CD4-positive, alpha-beta T cell treated with Interleukin-17A for 4 hours (primary cell): Measurements from ENCODE around the gene KATNB1.
"Not testable (repeated sequence)": the region's sequence is repeated elsewhere in the genome, so short reads cannot be mapped to it uniquely, and the experiment has no call there.

Experiments
- DNase-seq: peaks from one replicate; pipeline ENCODE4 v3.0.0-alpha.2; 2020; ENCODE audit warnings: mixed read lengths

Gene KATNB1

GRCh38 chr16:57727610-57728009 lies 8.0 kb upstream of the KATNB1 start:
- no peak for DNase-seq

DNA sequence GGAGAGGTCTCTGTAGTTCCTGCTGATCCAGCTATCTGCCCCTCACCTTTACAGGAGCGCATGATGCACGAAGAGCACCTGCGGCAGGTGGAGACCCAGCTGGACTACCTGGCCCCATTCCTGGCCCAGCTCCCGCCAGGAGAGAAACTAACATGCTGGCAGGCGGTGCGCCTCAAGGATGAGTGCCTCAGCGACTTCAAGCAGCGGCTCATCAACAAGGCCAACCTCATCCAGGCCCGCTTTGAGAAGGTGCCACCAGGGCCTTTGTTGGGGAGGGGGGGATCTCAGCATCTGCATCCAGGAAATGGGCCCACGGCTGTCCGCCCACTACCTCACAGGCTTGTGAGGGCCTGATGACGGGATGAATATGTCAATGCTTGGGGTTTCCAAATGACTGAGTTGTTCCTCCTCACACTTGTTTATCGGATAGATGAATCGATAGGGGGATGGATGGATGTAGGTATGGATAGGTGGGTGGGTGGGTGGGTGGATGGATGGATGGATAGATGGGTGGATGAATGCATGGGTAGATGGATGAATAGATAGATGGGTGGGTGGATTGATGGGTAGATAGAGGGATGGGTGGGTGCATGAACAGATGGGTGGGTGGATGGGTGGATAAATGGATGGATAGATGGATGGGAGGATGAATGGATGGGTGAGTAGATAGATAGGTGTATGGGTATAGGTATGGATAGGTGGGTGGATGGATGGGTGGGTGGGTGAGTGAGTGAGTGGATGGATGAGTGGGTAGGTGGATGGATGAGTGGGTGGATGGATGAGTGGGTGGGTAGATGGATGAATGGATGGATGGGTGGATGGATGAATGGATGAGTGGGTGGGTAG lies 7.0 kb upstream of the KATNB1 start:
- no peak for DNase-seq

DNA sequence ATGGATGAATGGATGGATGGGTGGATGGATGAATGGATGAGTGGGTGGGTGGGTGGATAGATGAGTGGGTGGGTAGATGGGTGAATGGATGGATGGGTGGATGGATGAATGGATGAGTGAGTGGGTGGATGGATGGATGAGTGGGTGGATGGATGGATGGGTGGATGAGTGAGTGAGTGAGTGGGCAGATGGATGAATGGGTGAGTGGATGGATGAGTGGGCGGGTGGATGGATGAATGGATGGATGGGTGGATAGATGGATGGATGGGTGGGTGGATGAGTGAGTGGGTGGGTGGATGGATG lies 6.4 kb upstream of the KATNB1 start:
- DNase-seq: no peak

GRCh38 chr16:57729852-57730251 lies 5.7 kb upstream of the KATNB1 start:
- DNase-seq: not testable (repeated sequence)

DNA sequence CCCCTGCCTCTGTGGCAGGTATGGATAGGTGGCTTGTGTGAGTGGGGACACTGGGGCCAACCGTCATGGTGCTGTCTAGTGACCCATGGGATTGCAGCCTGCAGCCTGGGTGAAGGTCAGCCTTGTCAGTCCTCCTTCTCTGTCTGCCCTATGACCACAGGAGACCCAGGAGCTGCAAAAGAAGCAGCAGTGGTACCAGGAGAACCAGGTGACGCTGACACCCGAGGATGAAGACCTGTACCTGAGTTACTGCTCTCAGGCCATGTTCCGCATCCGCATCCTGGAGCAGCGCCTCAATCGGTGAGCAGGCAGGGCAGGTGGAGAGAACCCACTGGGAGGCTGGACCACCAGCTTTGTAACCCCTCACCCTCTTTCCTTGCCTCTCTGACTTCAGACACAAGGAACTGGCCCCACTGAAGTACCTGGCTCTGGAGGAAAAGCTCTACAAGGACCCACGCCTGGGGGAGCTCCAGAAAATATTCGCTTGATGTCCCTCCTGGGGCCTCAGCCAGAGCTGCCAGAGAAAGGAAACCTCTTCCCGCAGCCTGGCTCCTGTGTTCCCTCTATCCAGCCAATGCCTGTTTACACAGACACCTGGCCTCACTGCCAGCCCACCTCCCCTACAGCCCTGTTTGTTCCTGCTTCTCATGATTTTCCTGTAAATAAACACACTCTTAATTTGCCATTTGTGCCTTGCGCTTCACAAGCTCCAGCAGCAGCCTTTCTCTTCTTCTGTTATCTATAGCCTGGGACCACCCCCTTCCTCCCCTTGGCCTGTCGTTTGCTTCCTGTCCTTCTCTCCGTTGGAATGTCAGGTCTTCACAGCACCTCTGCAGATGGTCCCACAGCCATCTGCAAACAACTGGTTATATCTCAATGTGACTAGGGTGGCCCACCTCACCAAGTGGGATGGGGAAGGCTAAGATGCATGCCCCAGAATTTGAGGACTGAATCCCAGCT lies 4.5 kb upstream of the KATNB1 start:
- no peak for DNase-seq

DNA sequence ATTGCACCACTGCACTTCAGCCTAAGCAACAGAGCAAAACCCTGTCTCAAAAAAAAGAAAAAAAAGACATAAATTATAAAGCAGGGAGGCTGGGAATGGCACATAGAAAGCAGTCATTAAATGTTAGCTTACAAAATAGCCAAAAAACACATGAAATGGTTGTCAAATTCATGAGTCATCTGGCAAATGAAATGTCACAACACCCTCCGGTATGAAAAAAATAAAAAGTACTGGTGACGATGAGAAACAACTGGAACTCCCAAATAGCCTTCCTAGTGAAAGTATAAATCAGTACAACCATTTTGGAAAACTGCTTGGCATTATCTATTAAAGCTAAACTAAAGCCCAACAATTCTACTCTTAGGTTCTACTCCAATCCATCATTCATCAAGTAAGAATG lies 3.5 kb upstream of the KATNB1 start:
- DNase-seq: no peak

GRCh38 chr16:57732714-57733113 lies 2.9 kb upstream of the KATNB1 start:
- DNase-seq: no peak

DNA sequence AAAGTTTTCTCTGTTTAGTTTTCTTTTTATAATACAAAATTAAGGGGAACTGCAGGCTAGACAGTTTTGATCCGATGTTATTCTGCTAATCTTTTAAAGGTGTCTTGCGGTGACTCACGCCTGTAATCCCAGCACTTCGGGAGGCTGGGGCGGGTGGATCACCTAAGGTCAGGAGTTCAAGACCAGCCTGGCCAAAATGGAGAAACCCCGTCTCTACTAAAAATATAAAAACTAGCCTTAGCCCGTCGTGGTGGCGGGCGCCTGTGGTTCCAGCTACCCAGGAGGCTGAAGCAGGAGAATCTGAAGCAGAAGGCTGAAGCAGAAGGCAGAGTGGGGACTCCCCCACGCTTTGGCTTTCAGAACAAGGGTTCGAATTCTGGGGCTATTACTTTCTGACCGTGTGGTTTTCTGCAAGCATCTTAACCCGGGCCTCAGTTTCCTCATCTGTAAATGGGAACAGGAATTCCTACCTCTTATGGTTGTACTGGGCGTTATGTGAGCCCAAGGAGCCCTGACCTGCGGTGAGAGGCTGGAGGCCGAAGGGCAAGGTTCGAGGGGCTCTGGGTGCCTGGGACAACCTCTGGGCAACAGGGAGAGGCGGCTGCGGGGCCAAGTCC lies 1.2 kb upstream of the KATNB1 start:
- DNase-seq: no peak

- peak; percentile 99 for DNase-seq
These were observed 430 bp upstream of the KATNB1 start for GRCh38 chr16:57734925-57735754.

- peak; percentile 68 for DNase-seq
These were observed 1.1 kb downstream of the KATNB1 start for GRCh38 chr16:57736419-57737351.

- DNase-seq: no peak
These were observed 3.3 kb downstream of the KATNB1 start for GRCh38 chr16:57738844-57739243.

GRCh38 chr16:57739756-57740422 lies 4.3 kb downstream of the KATNB1 start:
- no peak for DNase-seq

DNA sequence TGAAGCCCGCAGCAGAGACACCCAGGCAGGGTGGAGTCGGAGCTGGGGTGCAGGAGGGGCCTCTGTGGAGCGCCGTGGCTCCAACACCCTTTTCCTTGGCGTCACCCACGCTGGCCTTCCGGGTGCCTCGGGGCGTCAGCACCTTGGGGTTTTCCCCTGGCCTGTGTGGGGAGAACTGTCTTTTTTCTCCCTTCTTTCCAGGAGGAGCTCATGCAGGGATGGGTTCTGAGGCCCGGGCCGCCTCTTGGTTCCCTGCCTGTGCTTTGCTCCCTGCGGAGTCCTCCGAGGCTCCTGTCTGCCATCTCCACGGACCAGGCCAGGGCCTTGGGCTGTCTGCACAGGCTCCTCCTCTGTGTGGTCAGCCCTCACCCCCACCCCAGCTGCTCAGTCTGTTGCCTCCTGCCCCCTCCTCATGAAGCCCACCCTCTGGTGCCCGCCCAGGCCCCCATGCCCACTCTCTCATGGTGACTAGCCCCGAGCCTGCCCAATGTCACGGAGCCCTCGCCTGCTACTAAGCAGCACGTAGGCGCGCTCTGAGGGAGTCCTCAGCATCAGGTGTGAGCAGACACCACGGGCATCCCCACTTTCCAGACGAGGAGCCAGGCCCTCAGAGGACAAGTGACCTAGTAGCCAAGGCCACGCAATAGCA lies 5.0 kb downstream of the KATNB1 start:
- no peak for DNase-seq

- DNase-seq: no peak
These were observed 6.2 kb downstream of the KATNB1 start for GRCh38 chr16:57741660-57742191.

DNA sequence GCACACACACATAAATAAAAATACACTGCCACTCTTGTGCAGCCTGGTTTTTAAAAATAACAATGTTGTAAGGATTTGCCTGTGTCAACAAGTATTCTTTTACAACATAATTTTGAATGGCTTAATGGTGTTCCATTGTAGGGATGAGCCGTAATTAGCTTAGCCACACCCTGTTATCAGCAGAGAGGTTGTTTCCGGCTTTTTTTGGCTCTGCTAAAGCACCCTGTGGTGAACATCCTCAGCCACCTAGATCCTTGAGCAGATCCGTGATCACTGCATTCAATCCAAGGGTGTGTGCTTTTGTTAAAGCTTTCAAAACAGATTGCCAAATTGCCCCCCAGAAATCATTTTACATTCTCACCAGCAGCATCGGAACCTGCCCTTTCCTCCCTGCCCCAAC lies 7.0 kb downstream of the KATNB1 start:
- no peak for DNase-seq

- DNase-seq: no peak
These were observed 7.9 kb downstream of the KATNB1 start for GRCh38 chr16:57743458-57743857.

DNA sequence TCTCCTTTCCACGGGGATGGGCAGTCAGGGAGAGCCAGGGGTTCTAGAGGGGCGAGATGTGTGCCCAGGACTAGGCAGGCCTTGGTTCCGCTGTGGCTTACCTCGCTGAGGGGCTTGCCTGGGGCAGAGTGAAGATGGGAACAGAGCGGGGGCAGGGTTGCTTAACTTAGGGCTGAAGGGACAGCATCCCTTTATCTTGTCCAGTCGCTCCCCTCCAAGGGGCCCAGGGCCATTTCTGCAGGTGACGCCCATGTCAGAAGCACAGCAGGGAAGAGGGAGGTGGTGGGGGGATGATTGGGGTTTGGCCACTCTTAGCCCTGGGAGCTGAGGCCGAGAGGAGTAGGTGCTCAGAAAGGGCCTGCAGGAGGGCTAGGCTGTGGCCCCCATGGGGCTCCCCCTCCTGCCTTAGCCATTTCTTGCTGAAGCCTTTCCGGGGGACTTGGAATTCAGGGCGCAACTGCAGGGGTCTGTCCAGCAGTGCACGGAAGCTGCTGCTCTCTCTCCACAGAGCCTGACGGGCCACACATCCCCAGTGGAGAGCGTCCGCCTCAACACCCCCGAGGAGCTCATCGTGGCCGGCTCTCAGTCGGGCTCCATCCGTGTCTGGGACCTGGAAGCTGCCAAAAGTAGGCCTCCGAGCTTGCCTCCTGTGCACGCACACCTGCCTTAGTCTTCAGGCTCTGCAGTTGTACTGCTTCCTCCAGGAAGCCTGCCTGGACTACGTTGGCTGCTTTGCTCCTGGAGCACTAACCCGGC lies 8.5 kb downstream of the KATNB1 start:
- no peak for DNase-seq

DNA sequence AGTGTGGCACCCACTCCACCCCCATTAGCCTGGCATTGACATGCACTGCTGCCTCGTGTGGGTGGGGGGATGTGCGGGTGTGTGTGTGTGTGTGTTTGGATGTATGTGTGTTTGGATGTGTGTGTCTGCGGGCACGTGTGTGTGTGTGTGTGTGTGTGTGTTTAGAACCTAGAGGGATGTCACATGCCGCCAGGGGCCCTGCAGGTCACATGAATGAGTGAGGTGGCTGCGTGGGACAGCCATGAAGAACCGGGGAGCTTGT lies 9.0 kb downstream of the KATNB1 start:
- DNase-seq: no peak

DNA sequence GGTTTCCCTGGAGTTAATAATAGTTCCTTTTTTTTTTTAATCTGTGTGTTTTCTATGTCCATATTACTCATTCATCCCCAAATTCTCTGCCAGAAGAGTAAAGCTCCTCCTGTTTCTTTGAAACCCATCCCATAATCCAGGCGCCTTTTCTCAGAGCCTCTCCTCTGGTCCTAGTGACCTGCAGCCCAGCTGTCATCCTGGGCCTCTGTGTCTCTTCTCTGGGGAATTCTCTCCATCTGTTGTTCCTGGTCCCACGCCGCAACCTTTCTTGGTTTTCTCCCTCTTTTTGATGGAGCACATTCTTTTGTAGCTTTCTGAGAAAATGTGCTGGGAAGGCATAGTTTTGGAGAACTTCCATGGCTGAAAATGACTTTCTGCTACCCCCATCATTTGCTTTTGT lies 10.2 kb downstream of the KATNB1 start:
- DNase-seq: no peak

- DNase-seq: not testable (repeated sequence)
These were observed 10.7 kb downstream of the KATNB1 start for GRCh38 chr16:57746316-57746715.
